HG02981 (cell line): ENCODE results near the gene MAP3K4.

Source experiments
- ATAC-seq: cut with Tn5 transposase; IDR thresholded peaks from one replicate; pipeline ENCODE4 v1.9.1; 2021; ENCODE audit warnings: mild to moderate bottlenecking, moderate library complexity; ENCODE audit not compliant: unreplicated experiment

MAP3K4 gene

DNA sequence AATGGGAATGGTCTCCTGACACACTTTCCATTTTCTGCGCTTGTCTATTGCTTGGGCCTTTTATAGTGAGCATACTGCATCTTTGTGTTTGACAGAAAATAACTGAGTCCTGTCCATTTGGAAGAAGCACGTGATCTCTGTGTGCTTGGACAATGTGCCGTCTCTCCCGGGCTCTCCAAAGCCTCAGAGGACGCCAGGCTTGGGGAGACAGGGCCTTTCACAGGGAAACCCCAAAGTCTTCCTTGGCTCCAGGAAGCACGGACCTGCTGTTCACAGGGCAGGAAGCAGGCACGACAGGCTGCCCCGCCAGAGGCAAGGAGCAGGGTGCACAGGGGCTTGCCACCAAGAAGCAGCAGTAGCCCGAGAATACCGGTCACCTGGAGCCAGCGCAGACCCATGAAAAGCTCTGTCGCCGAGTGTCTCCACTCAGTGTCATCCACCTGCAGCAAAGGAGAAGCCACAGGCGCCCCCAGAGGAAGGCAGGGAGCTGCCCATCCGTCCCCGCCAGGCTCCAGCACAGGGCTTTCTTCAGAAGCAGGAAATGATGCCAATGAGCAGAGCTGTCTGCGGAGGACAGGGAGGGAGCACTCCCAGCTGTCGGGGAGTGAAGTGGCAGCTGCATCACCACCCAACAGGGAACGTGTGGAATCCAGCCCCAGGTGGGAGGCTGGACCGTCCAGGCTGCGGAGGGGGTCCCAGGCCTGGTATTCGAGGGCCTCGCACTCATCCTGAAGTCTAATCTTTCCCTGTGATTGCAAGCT, 147.2 kb downstream of the MAP3K4 start:
- ATAC-seq: no peak

GRCh38 chr6:161139304-161139765, 147.8 kb downstream of the MAP3K4 start:
- no peak for ATAC-seq

DNA sequence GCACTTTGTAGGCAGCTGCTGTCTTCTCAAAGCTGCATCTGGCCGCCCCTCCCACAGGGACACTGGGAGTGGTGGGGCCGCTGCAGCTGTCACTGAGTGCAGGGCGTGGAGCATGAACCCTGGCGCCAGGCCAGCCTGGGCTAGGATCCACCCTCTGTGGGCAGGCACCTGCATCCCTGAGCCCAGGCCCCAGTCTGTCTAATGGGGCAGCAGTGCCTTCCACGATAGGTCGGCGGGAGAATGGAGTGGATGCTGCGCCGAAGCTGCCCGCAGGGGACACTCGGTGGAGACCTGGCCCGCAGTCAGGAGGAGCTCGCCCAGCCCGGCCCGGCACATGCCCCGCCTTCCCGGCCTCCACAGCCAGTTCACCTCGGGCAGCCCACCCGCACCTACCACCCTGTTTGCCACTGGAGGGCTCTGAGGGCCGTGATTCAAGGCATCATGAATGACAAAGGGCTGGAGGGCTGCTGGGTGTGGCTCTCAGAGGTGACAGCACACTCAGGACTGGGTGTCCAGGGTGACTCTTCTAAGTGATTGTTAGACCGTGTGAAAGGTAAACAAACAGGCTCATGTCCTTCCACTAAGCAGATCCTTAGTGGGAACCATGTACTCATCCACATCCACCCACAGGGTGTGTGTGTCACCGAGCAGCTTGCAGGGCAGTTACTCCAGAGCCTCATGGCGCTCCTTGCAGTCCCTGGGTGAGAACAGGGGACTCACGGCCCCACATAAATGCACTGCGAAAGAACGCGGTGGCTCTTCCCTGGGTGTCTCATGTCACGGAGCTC, 148.4 kb downstream of the MAP3K4 start:
- ATAC-seq: no peak

- no peak for ATAC-seq
Observed at GRCh38 chr6:161140554-161140875, 148.9 kb downstream of the MAP3K4 start.

DNA sequence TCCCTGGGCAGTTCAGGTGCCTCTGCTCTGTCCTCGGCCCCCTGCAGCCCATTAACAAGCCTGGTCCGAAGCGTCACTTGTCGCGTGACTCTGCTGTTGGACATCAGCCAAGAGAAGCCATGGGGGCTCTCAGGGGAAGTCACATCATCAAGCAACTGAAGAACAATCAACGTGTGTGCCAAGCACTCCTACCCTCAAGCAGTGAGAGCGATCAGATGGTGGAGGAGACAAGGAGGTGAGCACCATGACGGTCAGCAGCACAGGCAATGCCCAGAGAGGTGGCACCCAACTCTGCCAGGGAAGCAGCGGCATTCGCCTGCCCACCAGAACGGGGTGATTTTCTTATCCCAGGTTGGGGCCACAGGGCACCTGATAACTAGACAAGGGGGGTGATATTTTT, 149.6 kb downstream of the MAP3K4 start:
- no peak for ATAC-seq

DNA sequence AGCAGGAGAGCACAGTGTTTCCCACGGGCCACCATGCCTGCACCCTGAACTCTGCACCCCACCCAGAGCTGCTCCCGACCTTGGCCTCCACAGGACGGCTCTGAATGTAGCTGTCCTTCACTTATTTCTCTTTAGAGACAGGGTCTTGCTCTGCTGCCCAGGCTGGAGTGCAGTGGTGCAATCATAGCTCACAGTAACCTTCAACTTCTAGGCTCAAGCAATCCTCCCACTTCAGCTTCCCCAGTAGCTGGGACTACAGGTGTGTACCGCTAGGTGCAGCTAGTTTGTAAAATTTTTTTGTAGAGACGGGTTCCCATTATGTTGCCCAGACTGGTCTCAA, 151.4 kb downstream of the MAP3K4 start:
- ATAC-seq: no peak

GRCh38 chr6:161143663-161144430, 152.3 kb downstream of the MAP3K4 start:
- ATAC-seq: no peak

DNA sequence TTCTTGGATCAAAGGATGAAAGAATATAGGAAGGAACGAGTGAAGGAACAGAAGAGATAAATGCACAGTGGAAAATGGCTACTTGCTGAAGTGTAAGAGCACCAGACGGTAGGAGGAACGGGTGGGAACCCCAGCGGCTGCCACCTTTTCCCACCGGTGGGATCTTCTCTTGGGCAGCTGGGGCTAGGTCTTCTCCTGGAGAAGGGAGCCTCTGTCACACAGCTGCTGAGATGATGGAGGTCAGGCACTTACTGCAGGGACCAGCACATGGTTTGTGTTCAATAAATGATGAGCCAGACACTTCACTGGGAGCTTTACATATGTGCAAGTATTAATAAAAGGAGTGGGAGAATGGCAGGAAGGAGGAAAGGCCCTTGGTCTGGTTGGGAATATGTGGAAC, 158.6 kb downstream of the MAP3K4 start:
- ATAC-seq: no peak

DNA sequence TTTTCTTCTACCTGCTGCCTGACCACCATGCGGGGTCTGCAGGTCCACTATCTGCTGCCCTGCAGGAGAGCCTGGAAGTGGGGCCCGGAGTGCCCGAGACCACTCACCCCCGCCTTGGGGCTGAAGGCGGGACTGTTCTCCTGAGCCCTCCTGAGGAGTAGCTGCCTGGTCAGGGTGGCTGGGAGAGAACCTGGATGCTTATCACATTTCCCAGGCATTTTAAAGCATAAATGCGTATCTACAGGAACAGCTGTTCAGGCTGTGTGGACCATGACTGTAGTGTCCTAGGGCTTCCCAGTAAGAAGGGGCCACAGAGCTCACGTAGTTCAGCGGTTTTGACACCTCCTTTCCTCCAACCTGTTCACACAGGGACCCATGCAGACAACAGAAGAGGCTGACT, 159.0 kb downstream of the MAP3K4 start:
- no peak for ATAC-seq

DNA sequence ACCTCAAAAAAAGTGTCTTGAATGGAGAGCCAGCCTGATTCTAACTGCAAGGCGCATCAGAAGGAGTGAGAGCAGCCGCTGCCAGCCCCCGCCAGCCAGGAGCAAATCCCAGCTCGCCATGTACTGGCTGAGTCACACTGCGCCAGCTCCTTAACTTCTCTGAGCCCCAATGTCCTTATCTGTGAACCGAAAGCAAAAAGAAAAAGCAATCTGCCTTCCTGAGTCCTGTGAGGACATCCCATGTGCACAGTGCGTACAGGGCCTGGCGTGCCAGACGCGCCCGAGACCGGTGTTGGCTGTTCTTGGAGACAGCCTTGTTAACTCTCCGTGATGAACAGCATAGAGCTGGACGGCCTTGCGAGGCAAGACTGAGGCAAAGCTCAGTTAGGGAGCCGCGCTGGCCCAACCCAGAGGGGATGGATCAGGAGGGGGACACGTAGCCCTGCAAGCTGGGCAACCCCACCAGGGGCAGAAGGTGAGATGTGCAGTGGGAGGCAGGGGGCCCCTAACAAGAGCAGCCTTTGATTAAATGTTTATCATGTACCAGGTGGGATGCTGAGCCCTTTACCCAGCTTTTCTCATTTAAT, 159.6 kb downstream of the MAP3K4 start:
- ATAC-seq: no peak

DNA sequence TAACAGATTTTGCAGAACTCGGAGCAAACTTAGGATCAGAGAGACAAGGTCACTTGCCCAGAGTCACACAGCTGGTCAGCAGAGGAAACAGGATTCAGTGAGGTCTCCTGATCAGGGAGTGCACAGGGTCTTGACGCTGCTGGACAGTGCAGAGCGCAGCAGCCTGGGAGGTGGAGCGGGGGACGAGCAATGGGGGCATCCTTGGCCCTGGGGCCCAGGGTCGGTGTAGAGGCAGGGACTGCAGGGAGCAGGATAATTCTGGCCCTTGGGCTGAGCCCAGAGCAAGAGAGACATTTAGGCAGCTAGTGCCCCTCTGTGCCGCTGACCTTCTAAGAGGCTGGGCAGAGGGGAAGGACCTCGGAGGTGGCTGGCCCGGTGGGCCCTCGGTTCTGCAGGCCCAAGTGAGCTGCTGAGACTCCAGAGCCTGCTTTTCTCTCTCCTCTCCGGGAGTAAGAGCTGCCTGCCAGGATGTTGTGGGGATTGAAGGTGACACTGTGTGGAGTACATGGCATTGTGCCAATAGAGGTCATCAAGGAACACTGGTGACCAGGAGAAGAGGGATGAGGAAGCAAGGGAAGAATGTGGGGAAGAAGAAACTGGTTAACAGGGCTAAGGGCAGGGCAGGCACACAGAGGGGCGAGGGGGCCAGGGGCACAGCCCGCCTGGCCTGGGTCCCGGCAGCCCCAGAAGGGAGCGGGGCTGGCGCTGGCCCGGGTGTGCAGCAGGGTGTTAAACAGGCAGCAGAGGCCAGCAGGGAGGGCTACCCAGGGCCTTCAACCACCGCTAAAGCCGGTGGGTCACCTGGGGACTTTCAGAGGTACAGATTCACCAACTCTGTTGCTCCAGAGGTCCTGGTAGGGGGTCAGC, 160.3 kb downstream of the MAP3K4 start:
- ATAC-seq: no peak

DNA sequence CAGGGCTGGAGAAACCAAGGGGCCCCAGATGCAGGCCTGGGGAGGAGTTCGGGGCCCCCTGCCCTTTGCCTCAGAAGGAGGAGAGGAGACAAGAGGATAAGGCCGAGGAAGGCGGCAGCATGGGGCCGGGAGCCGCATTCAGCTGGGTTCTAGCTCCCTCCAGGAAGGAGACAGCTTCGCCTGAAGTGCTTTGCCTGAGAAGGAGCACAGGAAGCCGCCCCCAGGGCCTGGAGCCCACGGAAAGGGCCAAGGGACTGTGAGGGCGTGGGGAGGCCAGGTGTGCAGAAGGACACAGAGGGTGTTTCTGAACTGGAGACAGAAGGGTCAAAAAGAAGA, 160.9 kb downstream of the MAP3K4 start:
- no peak for ATAC-seq

- no peak for ATAC-seq
Observed at GRCh38 chr6:161152907-161153662, 161.5 kb downstream of the MAP3K4 start.

DNA sequence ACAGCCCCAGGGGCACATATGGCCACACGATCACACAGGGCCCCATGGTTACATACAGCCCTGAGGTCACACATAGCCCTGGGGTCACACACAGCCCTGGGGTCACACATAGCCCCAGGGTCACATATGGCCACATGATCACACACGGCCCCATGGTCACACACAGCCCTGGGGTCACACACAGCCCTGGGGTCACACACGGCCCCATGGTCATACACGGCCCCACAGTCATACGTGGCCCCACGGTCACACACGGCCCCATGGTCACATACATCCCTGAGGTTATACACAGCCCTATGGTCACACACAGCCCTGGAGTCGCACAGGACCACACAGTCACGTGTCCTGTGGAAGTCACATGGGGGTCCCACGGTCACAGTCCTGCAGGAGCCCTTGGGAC, 162.2 kb downstream of the MAP3K4 start:
- no peak for ATAC-seq

DNA sequence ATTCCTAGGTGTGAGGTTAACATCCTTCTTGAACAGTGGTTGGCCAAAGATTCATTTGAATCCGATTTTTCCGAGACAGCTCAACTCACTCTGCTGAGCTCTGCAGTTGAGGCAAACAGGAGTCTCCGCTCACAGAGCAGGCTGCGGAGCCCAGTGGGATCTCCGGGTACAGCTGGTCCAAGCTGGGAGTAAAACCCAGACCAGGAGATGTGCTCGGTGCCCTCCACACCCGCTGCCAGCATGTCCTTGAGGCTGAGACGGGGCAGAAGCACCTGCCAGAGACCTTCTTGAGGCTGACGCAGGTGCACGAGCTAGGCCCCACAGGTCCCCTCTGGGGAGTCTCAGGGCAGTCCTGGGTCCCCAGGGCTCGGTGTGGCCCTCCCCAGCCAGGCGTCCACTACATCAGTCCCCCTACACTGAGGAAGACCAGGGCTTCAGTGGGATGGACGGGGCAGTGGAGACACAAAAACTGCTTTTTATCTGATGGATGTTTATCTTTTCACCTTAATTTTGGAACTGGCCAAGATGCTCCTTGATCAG, 163.3 kb downstream of the MAP3K4 start:
- no peak for ATAC-seq

GRCh38 chr6:161161121-161161520, 169.6 kb downstream of the MAP3K4 start:
- ATAC-seq: no peak

DNA sequence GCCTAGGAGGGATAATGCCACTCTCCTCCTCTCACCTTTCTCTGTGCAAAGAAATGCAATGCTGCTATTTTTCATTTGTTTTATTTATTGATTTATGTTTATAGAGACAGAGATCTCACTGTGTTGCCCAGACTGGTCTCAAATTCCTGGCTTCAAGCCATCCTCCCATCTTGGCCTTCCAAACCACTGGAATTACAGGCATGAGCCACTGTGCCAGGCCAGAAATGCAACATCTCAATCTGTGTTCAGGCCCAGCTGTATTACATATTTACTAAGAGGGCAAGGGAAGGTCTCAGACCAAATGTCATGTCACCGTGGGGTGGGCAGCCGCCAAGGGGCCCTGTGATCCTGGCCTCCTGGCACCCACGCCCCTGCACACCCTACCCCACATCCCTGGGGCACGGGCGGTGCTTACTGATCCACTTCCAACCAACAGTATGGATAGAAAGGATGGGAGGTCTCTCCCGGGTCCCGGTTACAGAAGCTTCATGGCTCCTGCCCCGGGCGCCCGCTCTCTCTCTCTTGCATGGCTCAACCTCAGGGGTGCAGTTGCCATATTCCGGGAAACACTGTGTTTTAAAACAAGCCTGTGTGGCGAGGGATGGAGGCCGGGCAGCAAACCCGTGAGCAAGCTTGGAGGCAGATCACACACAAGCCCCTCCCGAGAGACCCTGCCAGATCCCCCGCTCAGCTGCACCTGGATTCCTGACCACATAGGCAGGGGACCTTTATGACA, 170.5 kb downstream of the MAP3K4 start:
- ATAC-seq: no peak

DNA sequence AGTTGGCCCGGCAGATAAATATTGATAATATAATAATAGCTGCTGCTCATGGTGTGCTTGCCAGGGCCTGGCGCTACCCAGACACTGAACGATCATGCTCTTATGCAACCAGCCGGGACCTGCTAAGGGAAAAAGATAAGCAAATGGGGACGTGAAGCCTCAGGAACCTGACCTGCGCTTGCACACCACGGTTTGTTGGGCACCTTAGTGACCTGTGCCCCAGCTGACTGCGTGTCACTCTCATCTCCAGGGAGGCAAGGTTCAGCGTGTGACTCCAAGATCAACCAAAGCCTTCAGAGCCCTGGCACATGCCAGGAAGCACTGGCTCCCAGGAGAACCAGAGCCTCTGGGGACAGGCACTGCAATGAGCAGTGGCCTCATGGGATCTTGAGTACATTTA, 171.2 kb downstream of the MAP3K4 start:
- no peak for ATAC-seq
